ENCODE results near the gene STOX2.

GRCh38 chr4:183941964-183942363 is 36.9 kb downstream of the STOX2 start:
- no peak for TF ChIP-seq CTCF (IDR thresholded peaks at IDR 0.05)
- no peak for TF ChIP-seq POLR2A (IDR thresholded peaks at IDR 0.05)

All from Peyer's patch (tissue), 4 donors.